HCT116 (cell line): ENCODE data around the gene TRPM6. TPM values are rescaled to one million over a fixed set of nuclear protein-coding genes. Genes with fewer than 3 reads are reported as not detected.

Source experiments
- ATAC-seq: fragments of 200-7000 bp; cut with Tn5 transposase; 2 replicates; pipeline ENCODE4 v1.9.1; 2020; ENCODE audit warnings: mild to moderate bottlenecking, moderate library complexity
- BruUV-seq: library from RNA; stranded (reverse); fragments of 400-500 nt; replicated peaks from 2 replicates; lab custom pipeline; 2021; lab: Mats Ljungman, UMichigan
- CTCF ChIA-PET: fragments of 300-600 bp; sonication (Branson Sonifier 250); formaldehyde crosslinking; loops from one replicate; lab custom pipeline; 2021; ENCODE audit warnings: antibody characterized with exemption; lab: Charles Lee
- POLR2A ChIA-PET: fragments of 300-600, 350-600 bp; sonication (Branson Sonifier 250); formaldehyde crosslinking; loops from one replicate; lab custom pipeline; 2021; ENCODE audit warnings: antibody characterized with exemption; lab: Charles Lee
- RAD21 ChIA-PET, 2 experiments: fragments of 300-600 bp; sonication (Branson Sonifier 250); formaldehyde crosslinking; loops; one replicate each; lab custom pipeline; 2023; ENCODE audit warnings: low total read pairs in 2 of 2; ENCODE audit not compliant: uncharacterized antibody in 2 of 2, unreplicated experiment in 2 of 2, low non-redundant PET in 1 of 2; lab: Charles Lee
- DNase-seq: peaks from one replicate; pipeline ENCODE4 v3.0.0-alpha.2; 2010; ENCODE audit warnings: low read depth, low spot score
- H2AFZ ChIP-seq: fragments of 200-600 bp; shearing (Covaris generic), sonication (generic); 2 replicates; pipeline ENCODE4 v1.6.1; 2017; ENCODE audit warnings: low read depth, mixed run types, mixed read lengths, antibody characterized with exemption, low read length; ENCODE audit not compliant: poor library complexity, severe bottlenecking
- H3K27ac ChIP-seq: 2 replicates; pipeline ENCODE4 v1.5.1; 2012; ENCODE audit warnings: low read depth, low read length
- H3K27me3 ChIP-seq: fragments of 200-600 bp; sonication (generic); 2 replicates; pipeline ENCODE4 v1.6.1; 2016; ENCODE audit warnings: mixed run types, low read length, mixed read lengths; ENCODE audit not compliant: insufficient read depth
- H3K36me3 ChIP-seq, 2 experiments: fragments of 200-500 bp in 1 of 2; fragments of 200-600 bp in 1 of 2; sonication (Bioruptor generic) in 1 of 2; sonication (generic) in 1 of 2; 2 replicates each; pipeline versions ENCODE4 v1.5.1 to v1.6.1; 2014 to 2016; ENCODE audit warnings: low read length in 2 of 2, inconsistent platforms in 1 of 2, mixed read lengths in 1 of 2, mixed run types in 1 of 2; ENCODE audit not compliant: insufficient read depth in 2 of 2, control insufficient read depth in 1 of 2
- H3K4me1 ChIP-seq, 2 experiments: fragments of 200-600 bp in 1 of 2; sonication (generic) in 1 of 2; 2 replicates each; pipeline versions ENCODE4 v1.5.1 to v1.6.1; 2012 to 2017; ENCODE audit warnings: low read length in 2 of 2, inconsistent platforms in 1 of 2, mild to moderate bottlenecking in 1 of 2, mixed read lengths in 1 of 2, mixed run types in 1 of 2, moderate library complexity in 1 of 2; ENCODE audit not compliant: insufficient read depth in 2 of 2, control insufficient read depth in 1 of 2
- H3K4me2 ChIP-seq: fragments of 200-600 bp; sonication (generic); 2 replicates; pipeline ENCODE4 v1.6.1; 2017; ENCODE audit warnings: mixed run types, low read length, mixed read lengths
- H3K4me3 ChIP-seq, 2 experiments: fragments of 200-600 bp in 1 of 2; sonication (generic) in 1 of 2; replicated peaks in 1 of 2; 2 replicates each; pipeline ENCODE4 v1.5.1; 2011 to 2016; ENCODE audit warnings: low read length in 2 of 2, control low read depth in 1 of 2, low read depth in 1 of 2, mild to moderate bottlenecking in 1 of 2, mixed read lengths in 1 of 2, mixed run types in 1 of 2
- H3K79me2 ChIP-seq: fragments of 200-600 bp; sonication (generic); 2 replicates; pipeline ENCODE4 v1.6.1; 2017; ENCODE audit warnings: mild to moderate bottlenecking, mixed run types, low read length, moderate library complexity, mixed read lengths; ENCODE audit not compliant: insufficient read depth
- H3K9ac ChIP-seq: fragments of 200-600 bp; sonication (generic); 2 replicates; pipeline ENCODE4 v1.6.1; 2016; ENCODE audit warnings: low read length, mixed read lengths
- H3K9me2 ChIP-seq: fragments of 200-600 bp; sonication (generic), shearing (Covaris generic); 2 replicates; pipeline ENCODE4 v1.6.1; 2017; ENCODE audit warnings: mixed run types, mild to moderate bottlenecking, moderate library complexity; ENCODE audit not compliant: insufficient read depth
- H3K9me3 ChIP-seq, 2 experiments: fragments of 200-500 bp in 1 of 2; fragments of 200-600 bp in 1 of 2; sonication (Bioruptor generic) in 1 of 2; sonication (generic) in 1 of 2; 2 replicates each; pipeline ENCODE4 v1.6.1; 2014 to 2017; ENCODE audit warnings: low read length in 2 of 2, mixed read lengths in 2 of 2, inconsistent platforms in 1 of 2, low read depth in 1 of 2, mild to moderate bottlenecking in 1 of 2, mixed run types in 1 of 2, moderate library complexity in 1 of 2; ENCODE audit not compliant: control insufficient read depth in 1 of 2, insufficient read depth in 1 of 2
- H4K20me1 ChIP-seq: fragments of 200-600 bp; sonication (generic), shearing (Covaris generic); 2 replicates; pipeline ENCODE4 v1.6.1; 2017; ENCODE audit warnings: mixed run types, mild to moderate bottlenecking, moderate library complexity; ENCODE audit not compliant: insufficient read depth
- ATF3 ChIP-seq: IDR thresholded peaks from 2 replicates; pipeline ENCODE4 v1.6.1; 2012
- CBX3 ChIP-seq: IDR thresholded peaks from 2 replicates; pipeline ENCODE4 v1.6.1; 2012; ENCODE audit warnings: low read depth
- CEBPB ChIP-seq: IDR thresholded peaks from 2 replicates; pipeline ENCODE4 v1.6.1; 2012; ENCODE audit warnings: low read depth
- CTCF ChIP-seq, 3 experiments: fragments of 200-600 bp in 1 of 3; sonication (generic) in 1 of 3; IDR thresholded peaks in 2 of 3; conservative IDR thresholded peaks in 1 of 3; 2 replicates each; pipeline ENCODE4 v1.5.1; 2012 to 2017; ENCODE audit warnings: low read depth in 2 of 3, low read length in 2 of 3, antibody characterized with exemption in 1 of 3, borderline replicate concordance in 1 of 3, control low read depth in 1 of 3, mild to moderate bottlenecking in 1 of 3, mixed read lengths in 1 of 3, mixed run types in 1 of 3, moderate library complexity in 1 of 3; ENCODE audit not compliant: insufficient read depth in 1 of 3
- ELF1 ChIP-seq: IDR thresholded peaks from 2 replicates; pipeline ENCODE4 v1.6.1; 2012; ENCODE audit warnings: low read depth, borderline replicate concordance
- EZH2phosphoT487 ChIP-seq: fragments of 200-600 bp; IDR thresholded peaks from 2 replicates; pipeline ENCODE4 v1.6.1; 2018; ENCODE audit warnings: antibody characterized with exemption, borderline replicate concordance
- FOSL1 ChIP-seq: IDR thresholded peaks from 2 replicates; pipeline ENCODE4 v1.6.1; 2012; ENCODE audit warnings: low read depth
- JUND ChIP-seq: IDR thresholded peaks from 2 replicates; pipeline ENCODE4 v1.6.1; 2012
- MAX ChIP-seq: IDR thresholded peaks from 2 replicates; pipeline ENCODE4 v1.6.1; 2012
- POLR2A ChIP-seq: IDR thresholded peaks from 2 replicates; pipeline ENCODE4 v1.7.0; 2011; ENCODE audit warnings: borderline replicate concordance; ENCODE audit not compliant: insufficient read depth, insufficient read length; ENCODE audit errors: extremely low read depth
- POLR2AphosphoS5 ChIP-seq: IDR thresholded peaks from 2 replicates; pipeline ENCODE4 v1.6.1; 2011; ENCODE audit warnings: mild to moderate bottlenecking, low read depth, low read length, moderate library complexity
- RAD21 ChIP-seq: IDR thresholded peaks from 2 replicates; pipeline ENCODE4 v1.6.1; 2012; ENCODE audit warnings: low read depth, mild to moderate bottlenecking
- SIN3A ChIP-seq: IDR thresholded peaks from 2 replicates; pipeline ENCODE4 v1.6.1; 2012; ENCODE audit warnings: low read depth
- SP1 ChIP-seq: IDR thresholded peaks from 2 replicates; pipeline ENCODE4 v1.6.1; 2012; ENCODE audit warnings: low read depth
- SRF ChIP-seq: IDR thresholded peaks from 2 replicates; pipeline ENCODE4 v1.6.1; 2012; ENCODE audit warnings: low read depth
- TCF7L2 ChIP-seq: IDR thresholded peaks from 2 replicates; pipeline ENCODE4 v1.7.0; 2011; ENCODE audit warnings: borderline replicate concordance, inconsistent platforms; ENCODE audit not compliant: insufficient read depth, insufficient read length; ENCODE audit errors: extremely low read depth
- YY1 ChIP-seq: IDR thresholded peaks from 2 replicates; pipeline ENCODE4 v1.6.1; 2011; ENCODE audit warnings: low read length, low read depth, moderate library complexity, mild to moderate bottlenecking; ENCODE audit not compliant: insufficient replicate concordance; ENCODE audit errors: extremely low read depth
- ZFX ChIP-seq: fragments of 450-650 bp; IDR thresholded peaks from 2 replicates; pipeline ENCODE4 v1.6.1; 2017
- ZNF274 ChIP-seq: fragments of 200-500 bp; sonication (Bioruptor generic); IDR thresholded peaks from 2 replicates; pipeline ENCODE4 v1.6.1; 2014; ENCODE audit warnings: mild to moderate bottlenecking, low read depth, low read length, inconsistent platforms
- intact Hi-C: fragments of 100-400 bp; cut with micrococcal nuclease; formaldehyde crosslinking; loops from 2 replicates; pipeline ENCODE4 v1.10.0; 2022
- total RNA-seq: library from RNA; stranded (reverse); gene quantifications from one replicate; pipeline ENCODE4 v1.2.1, GENCODE V29; 2021; ENCODE audit not compliant: unreplicated experiment

Gene TRPM6
- total RNA-seq, 1 experiment from 2014 or later: 0.44 TPM

GRCh38 chr9:74771672-74772071 is 116.0 kb downstream of the TRPM6 start:
- ChIA-PET RAD21 (no interaction called here), CTCF (interaction anchor here (1.0 to 3.4 kb wide), 5 partner anchors 17 to 316 kb away, joined by 3 to 20 read pairs (median 8); partner anchors contain the start of genes CARNMT1, NMRK1 and OSTF1), POLR2A (no interaction called here)
- Histone ChIP-seq H3K9me3 (no peaks in the 10 kb centered on the region), H3K4me2 (no peak overlapping the region), H3K9ac (no peak overlapping the region), H3K9me2 (no peaks in the 10 kb centered on the region), H3K27ac (no peak overlapping the region), H3K36me3 (no peaks in the 10 kb centered on the region), H3K27me3 (no peaks in the 10 kb centered on the region), H2AFZ (peak overlapping the region; percentile 98), H3K4me1 (peaks cover 0 to 6% of the 10 kb centered on the region in 2 experiments; a peak in 2 of 4 replicates), H3K4me3 (no peak overlapping the region), H4K20me1 (no peaks in the 10 kb centered on the region), H3K79me2 (no peaks in the 10 kb centered on the region)
- no TSS peak for BruUV-seq
- TF ChIP-seq SP1: no peak
- TF ChIP-seq ZFX: no peak
- TF ChIP-seq ELF1: no peak
- TF ChIP-seq SIN3A: no peak
- no peak for TF ChIP-seq ZNF274
- TF ChIP-seq TCF7L2: no peak
- no peak for TF ChIP-seq EZH2phosphoT487
- no peak for TF ChIP-seq CBX3
- TF ChIP-seq ATF3: no peak
- TF ChIP-seq SRF: no peak
- no peak for TF ChIP-seq JUND
- no peak for TF ChIP-seq RAD21
- no peak for TF ChIP-seq FOSL1
- no peak for TF ChIP-seq POLR2A
- TF ChIP-seq CTCF (IDR thresholded peaks at IDR 0.05 in 2 of 3, conservative IDR thresholded peaks at IDR 0.05 in 1 of 3; ENCODE audit: borderline replicate concordance in 1 of 3, insufficient read depth in 1 of 3, low read depth in 2 of 3, low read length in 2 of 3): no peak
- TF ChIP-seq CEBPB: no peak
- TF ChIP-seq MAX: no peak
- TF ChIP-seq POLR2AphosphoS5: no peak
- TF ChIP-seq YY1: no peak
- no peak for ATAC-seq
- no peak for DNase-seq
- intact Hi-C loops: no loop called here
